C4-2B (cell line): Measurements from ENCODE around the gene PPM1L.

ENCODE experiments used
- CTCF ChIP-seq: fragments of 450-650 bp; conservative IDR thresholded peaks from 2 replicates; pipeline ENCODE4 v1.5.1; 2017; ENCODE audit warnings: mild to moderate bottlenecking
- ZFX ChIP-seq: fragments of 450-650 bp; IDR thresholded peaks from 2 replicates; pipeline ENCODE4 v1.6.1; 2017

- TF ChIP-seq CTCF (no peak), ZFX (no peak)
These were observed 148.7 kb downstream of the PPM1L start for GRCh38 chr3:160904691-160905090.
